ENCODE data around the gene ASTN1. TPM values are rescaled to one million over a fixed set of nuclear protein-coding genes. Genes with fewer than 3 reads are reported as not detected.

The ASTN1 gene
- total RNA-seq, 2 experiments from 2014 or later, result not detected

DNA sequence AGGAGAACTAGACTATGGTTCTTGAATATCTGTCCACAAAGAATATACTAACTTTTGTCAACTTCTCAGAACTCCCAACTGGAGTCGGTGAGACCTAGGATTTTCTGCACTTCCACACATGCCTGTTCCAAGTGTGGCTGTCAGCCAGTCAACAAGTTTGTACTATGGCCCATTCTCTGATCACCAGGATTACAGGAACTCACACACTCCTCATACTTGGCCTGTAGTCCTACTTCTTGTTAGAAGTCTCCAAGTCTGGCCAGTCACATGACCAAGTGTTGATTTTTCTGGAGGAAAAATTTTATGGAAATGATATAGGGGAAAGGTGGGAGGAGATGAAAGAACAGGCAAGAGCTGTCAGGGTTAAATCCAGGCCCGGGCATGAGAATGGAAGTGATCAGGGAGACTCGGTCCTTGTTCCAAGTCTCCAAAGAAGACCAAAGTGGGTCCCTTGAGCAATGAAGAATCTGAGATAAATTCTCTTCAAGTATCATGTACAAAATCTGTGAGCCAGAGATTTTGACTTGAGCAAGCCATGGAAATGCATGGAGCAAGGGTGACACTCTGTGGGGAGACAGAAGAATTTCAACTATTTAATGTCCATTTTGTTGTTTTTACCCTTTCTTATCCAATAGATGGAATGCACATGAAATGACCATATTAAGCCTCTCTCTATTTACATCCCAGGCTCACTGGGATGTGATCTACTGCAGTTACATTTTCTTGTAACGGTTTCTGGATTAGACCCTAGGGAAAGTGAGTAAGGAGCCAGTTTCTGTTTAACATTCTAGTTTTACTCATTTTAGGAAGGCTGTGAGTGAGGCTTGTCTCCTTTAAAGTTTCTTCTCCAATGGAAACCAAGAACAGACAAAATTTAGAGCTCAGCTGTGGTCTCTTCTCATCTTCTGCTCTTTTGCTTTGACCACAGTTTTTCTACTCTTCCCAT, 320.9 kb downstream of the ASTN1 start:
- no peak overlapping the region for H2AFZ ChIP-seq (ENCODE audit: low read length)
- intact Hi-C loops (cut with micrococcal nuclease; ENCODE audit: unreplicated experiment), result no loop called here
- no peaks in the 10 kb centered on the region for H3K79me2 ChIP-seq (ENCODE audit: insufficient read depth, low read depth, low read length)
- no peaks in the 10 kb centered on the region for H3K9me3 ChIP-seq (ENCODE audit: low read length)
- peak; percentile 7 for DNase-seq (ENCODE audit: low spot score)
- H3K36me3 ChIP-seq (ENCODE audit: insufficient read depth, low read length), result no peaks in the 10 kb centered on the region
- H3K4me2 ChIP-seq (ENCODE audit: low read length), result no peak overlapping the region
- ChIA-PET POLR2A (interaction anchor here (0.5 to 0.7 kb wide), 2 partner anchors 59 to 404 kb away, joined by 3 read pairs; no protein-coding TSS in a partner anchor), CTCF (ENCODE audit: unreplicated experiment) (no interaction called here)
- no peaks in the 10 kb centered on the region for H4K20me1 ChIP-seq (ENCODE audit: insufficient read depth, low read length)
- no peaks in the 10 kb centered on the region for H3K9me2 ChIP-seq (ENCODE audit: insufficient read depth, low read length)
- no peaks in the 10 kb centered on the region for H3K4me1 ChIP-seq (ENCODE audit: insufficient read depth, low read length, poor library complexity, severe bottlenecking)
- TF ChIP-seq, protein P1, sequence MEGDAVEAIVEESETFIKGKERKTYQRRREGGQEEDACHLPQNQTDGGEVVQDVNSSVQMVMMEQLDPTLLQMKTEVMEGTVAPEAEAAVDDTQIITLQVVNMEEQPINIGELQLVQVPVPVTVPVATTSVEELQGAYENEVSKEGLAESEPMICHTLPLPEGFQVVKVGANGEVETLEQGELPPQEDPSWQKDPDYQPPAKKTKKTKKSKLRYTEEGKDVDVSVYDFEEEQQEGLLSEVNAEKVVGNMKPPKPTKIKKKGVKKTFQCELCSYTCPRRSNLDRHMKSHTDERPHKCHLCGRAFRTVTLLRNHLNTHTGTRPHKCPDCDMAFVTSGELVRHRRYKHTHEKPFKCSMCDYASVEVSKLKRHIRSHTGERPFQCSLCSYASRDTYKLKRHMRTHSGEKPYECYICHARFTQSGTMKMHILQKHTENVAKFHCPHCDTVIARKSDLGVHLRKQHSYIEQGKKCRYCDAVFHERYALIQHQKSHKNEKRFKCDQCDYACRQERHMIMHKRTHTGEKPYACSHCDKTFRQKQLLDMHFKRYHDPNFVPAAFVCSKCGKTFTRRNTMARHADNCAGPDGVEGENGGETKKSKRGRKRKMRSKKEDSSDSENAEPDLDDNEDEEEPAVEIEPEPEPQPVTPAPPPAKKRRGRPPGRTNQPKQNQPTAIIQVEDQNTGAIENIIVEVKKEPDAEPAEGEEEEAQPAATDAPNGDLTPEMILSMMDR (conservative IDR thresholded peaks at IDR 0.05; ENCODE audit: low read length), result peak; percentile 64
- TF ChIP-seq EZH2phosphoT487 (IDR thresholded peaks at IDR 0.05; ENCODE audit: borderline replicate concordance, low read depth, low read length), result no peak
- BruUV-seq (replicated peaks), result no TSS peak
- H3K4me3 ChIP-seq (ENCODE audit: low read depth, low read length, poor library complexity, severe bottlenecking), result no peak overlapping the region
- H3K27ac ChIP-seq (ENCODE audit: low read depth, low read length, poor library complexity, severe bottlenecking), result no peak overlapping the region

- H3K4me1 ChIP-seq (ENCODE audit: insufficient read depth, low read length, poor library complexity, severe bottlenecking), result no peaks in the 10 kb centered on the region
- no peak overlapping the region for H3K4me3 ChIP-seq (ENCODE audit: low read depth, low read length, poor library complexity, severe bottlenecking)
- H2AFZ ChIP-seq (ENCODE audit: low read length), result no peak overlapping the region
- no TSS peak for BruUV-seq (replicated peaks)
- ChIA-PET CTCF (ENCODE audit: unreplicated experiment) (no interaction called here), POLR2A (no interaction called here)
- H3K9me3 ChIP-seq (ENCODE audit: low read length), result no peaks in the 10 kb centered on the region
- H3K9me2 ChIP-seq (ENCODE audit: insufficient read depth, low read length), result no peaks in the 10 kb centered on the region
- no peaks in the 10 kb centered on the region for H3K79me2 ChIP-seq (ENCODE audit: insufficient read depth, low read depth, low read length)
- intact Hi-C loops (cut with micrococcal nuclease; ENCODE audit: unreplicated experiment), result no loop called here
- no peaks in the 10 kb centered on the region for H3K36me3 ChIP-seq (ENCODE audit: insufficient read depth, low read length)
- no peaks in the 10 kb centered on the region for H4K20me1 ChIP-seq (ENCODE audit: insufficient read depth, low read length)
- no peak for TF ChIP-seq EZH2phosphoT487 (IDR thresholded peaks at IDR 0.05; ENCODE audit: borderline replicate concordance, low read depth, low read length)
- TF ChIP-seq, protein P1 (conservative IDR thresholded peaks at IDR 0.05; ENCODE audit: low read length), result no peak
- no peak overlapping the region for H3K27ac ChIP-seq (ENCODE audit: low read depth, low read length, poor library complexity, severe bottlenecking)
- H3K4me2 ChIP-seq (ENCODE audit: low read length), result no peak overlapping the region
- no peak for DNase-seq (ENCODE audit: low spot score)
Observed at GRCh38 chr1:176841238-176841637, 323.3 kb downstream of the ASTN1 start.

GRCh38 chr1:176839216-176839615, 325.3 kb downstream of the ASTN1 start:
- Histone ChIP-seq H3K4me2 (ENCODE audit: low read length) (no peak overlapping the region), H3K36me3 (ENCODE audit: insufficient read depth, low read length) (no peaks in the 10 kb centered on the region), H4K20me1 (ENCODE audit: insufficient read depth, low read length) (no peaks in the 10 kb centered on the region), H3K9me2 (ENCODE audit: insufficient read depth, low read length) (no peaks in the 10 kb centered on the region), H3K9me3 (ENCODE audit: low read length) (no peaks in the 10 kb centered on the region), H2AFZ (ENCODE audit: low read length) (no peak overlapping the region), H3K4me1 (ENCODE audit: insufficient read depth, low read length, poor library complexity, severe bottlenecking) (no peaks in the 10 kb centered on the region), H3K27ac (ENCODE audit: low read depth, low read length, poor library complexity, severe bottlenecking) (no peak overlapping the region), H3K79me2 (ENCODE audit: insufficient read depth, low read depth, low read length) (no peaks in the 10 kb centered on the region), H3K4me3 (ENCODE audit: low read depth, low read length, poor library complexity, severe bottlenecking) (no peak overlapping the region)
- no TSS peak for BruUV-seq (replicated peaks)
- CTCF ChIA-PET (ENCODE audit: unreplicated experiment), result no interaction called here
- DNase-seq (ENCODE audit: low spot score), result no peak
- intact Hi-C loops (cut with micrococcal nuclease; ENCODE audit: unreplicated experiment), result no loop called here
- POLR2A ChIA-PET, result no interaction called here
- TF ChIP-seq, protein P1 (conservative IDR thresholded peaks at IDR 0.05; ENCODE audit: low read length), result no peak
- no peak for TF ChIP-seq EZH2phosphoT487 (IDR thresholded peaks at IDR 0.05; ENCODE audit: borderline replicate concordance, low read depth, low read length)

Data from OCI-LY7 (cell line).